Keratinocyte (primary cell): Measurements from ENCODE around the gene GGTLC2. TPM values are rescaled to one million over a fixed set of nuclear protein-coding genes. Genes with fewer than 3 reads are reported as not detected.

Experiments used
- DNase-seq: peaks from one replicate; pipeline ENCODE4 v3.0.0-alpha.2; 2011; ENCODE audit warnings: low read depth, missing footprints, low spot score
- FAIRE-seq: peaks from 2 replicates; lab custom pipeline; 2011; peaks lifted over from hg19 to GRCh38; lab: Jason Lieb, UNC
- H2AFZ ChIP-seq: 2 replicates; pipeline ENCODE4 v1.6.0; 2012; ENCODE audit warnings: low read length, control low read depth, inconsistent platforms; ENCODE audit not compliant: control insufficient read depth
- H3K27ac ChIP-seq: 2 replicates; pipeline ENCODE4 v1.5.1; 2011; ENCODE audit warnings: low read length; ENCODE audit not compliant: control insufficient read depth, insufficient read depth
- H3K27me3 ChIP-seq: 3 replicates; pipeline ENCODE4 v1.6.0; 2011; ENCODE audit warnings: low read length; ENCODE audit not compliant: control insufficient read depth, insufficient read depth; ENCODE audit errors: extremely low read depth
- H3K36me3 ChIP-seq, 2 experiments: 2 replicates in 1 of 2; 3 replicates in 1 of 2; pipeline ENCODE4 v1.5.1; 2011; ENCODE audit warnings: low read length in 2 of 2, mild to moderate bottlenecking in 1 of 2; ENCODE audit not compliant: control insufficient read depth in 2 of 2, insufficient read depth in 2 of 2; ENCODE audit errors: extremely low read depth in 1 of 2
- H3K4me1 ChIP-seq: 3 replicates; pipeline ENCODE4 v1.5.1; 2011; ENCODE audit warnings: low read length; ENCODE audit not compliant: control insufficient read depth, insufficient read depth; ENCODE audit errors: extremely low read depth
- H3K4me2 ChIP-seq: 3 replicates; pipeline ENCODE4 v1.6.0; 2011; ENCODE audit warnings: low read depth, low read length; ENCODE audit not compliant: control insufficient read depth, insufficient read depth; ENCODE audit errors: extremely low read depth
- H3K4me3 ChIP-seq, 3 experiments: fragments of 200-600 bp in 1 of 3; sonication (generic) in 1 of 3; 2 replicates in 2 of 3; 3 replicates in 1 of 3; pipeline ENCODE4 v1.5.1; 2011 to 2016; ENCODE audit warnings: low read length in 3 of 3, mild to moderate bottlenecking in 3 of 3, control low read depth in 2 of 3, inconsistent platforms in 1 of 3, low read depth in 1 of 3, mixed read lengths in 1 of 3, mixed run types in 1 of 3, moderate library complexity in 1 of 3; ENCODE audit not compliant: control insufficient read depth in 2 of 3, insufficient read depth in 2 of 3; ENCODE audit errors: extremely low read depth in 1 of 3
- H3K79me2 ChIP-seq: 2 replicates; pipeline ENCODE4 v1.6.0; 2012; ENCODE audit warnings: low read length; ENCODE audit not compliant: control insufficient read depth, insufficient read depth
- H3K9ac ChIP-seq: 3 replicates; pipeline ENCODE4 v1.6.0; 2011; ENCODE audit warnings: low read length; ENCODE audit not compliant: control insufficient read depth, insufficient read depth; ENCODE audit errors: extremely low read depth
- H3K9me1 ChIP-seq: 3 replicates; pipeline ENCODE4 v1.6.0; 2011; ENCODE audit warnings: low read length; ENCODE audit not compliant: control insufficient read depth, insufficient read depth; ENCODE audit errors: extremely low read depth
- H3K9me3 ChIP-seq: 2 replicates; pipeline ENCODE4 v1.5.1; 2012; ENCODE audit warnings: low read depth, low read length; ENCODE audit not compliant: control insufficient read depth
- H4K20me1 ChIP-seq: 3 replicates; pipeline ENCODE4 v1.6.0; 2011; ENCODE audit warnings: low read length; ENCODE audit not compliant: control insufficient read depth, insufficient read depth; ENCODE audit errors: extremely low read depth
- EZH2 ChIP-seq: IDR thresholded peaks from one replicate; pipeline ENCODE4 v1.6.1; 2012; ENCODE audit warnings: inconsistent platforms, mild to moderate bottlenecking, low read length, moderate library complexity
- dilution Hi-C: fragments of 300-500 bp; cut with MboI; formaldehyde crosslinking; loops from one replicate; pipeline ENCODE4 v1.7.0; 2020; ENCODE audit warnings: low sequenced_read_pairs; ENCODE audit not compliant: extremely low pct_ligation_motif_present
- polyA plus RNA-seq, 5 experiments: library from polyadenylated mRNA; depleted of rRNA in 3 of 5; stranded (reverse) in 3 of 5; stranded (forward) in 1 of 5; unstranded in 1 of 5; fragments of >200 nt; gene quantifications; 1 replicate in 1 of 5; 2 replicates in 3 of 5; 3 replicates in 1 of 5; pipeline versions ENCODE4 v1.2.1 to v1.2.3, GENCODE V29; 2011 to 2012; ENCODE audit warnings: missing spikeins in 2 of 5, low read depth in 1 of 5, low replicate concordance in 1 of 5
- TF ChIP-seq, protein P1 (sequence below), 3 experiments: IDR thresholded peaks in 1 of 3; conservative IDR thresholded peaks in 1 of 3; optimal IDR thresholded peaks in 1 of 3; 2 replicates in 2 of 3; 3 replicates in 1 of 3; pipeline versions ENCODE3 to v1.5.1; 2011; ENCODE audit warnings: low read length in 3 of 3, mild to moderate bottlenecking in 3 of 3, moderate library complexity in 2 of 3, control low read depth in 1 of 3, inconsistent platforms in 1 of 3; ENCODE audit not compliant: insufficient read depth in 2 of 3; ENCODE audit errors: extremely low read depth in 1 of 3

The GGTLC2 gene
- polyA plus RNA-seq, 1 donor (not counting 4 experiments of a cell fraction or from before 2014, with no cell fraction given), result not detected

GRCh38 chr22:22655452-22656290 lies 11.3 kb downstream of the GGTLC2 start:
- Histone ChIP-seq H3K4me2 (no peak overlapping the region), H2AFZ (no peak overlapping the region), H3K9me3 (no peaks in the 10 kb centered on the region), H3K4me3 (no peak overlapping the region), H3K79me2 (no peaks in the 10 kb centered on the region), H3K4me1 (no peaks in the 10 kb centered on the region), H4K20me1 (no peaks in the 10 kb centered on the region), H3K27ac (no peak overlapping the region), H3K27me3 (no peaks in the 10 kb centered on the region), H3K36me3 (no peaks in the 10 kb centered on the region), H3K9me1 (no peaks in the 10 kb centered on the region), H3K9ac (no peak overlapping the region)
- DNase-seq, result no peak
- dilution Hi-C loops, result no loop called here
- FAIRE-seq, result no peak
- no peak for TF ChIP-seq EZH2
- TF ChIP-seq, protein P1, sequence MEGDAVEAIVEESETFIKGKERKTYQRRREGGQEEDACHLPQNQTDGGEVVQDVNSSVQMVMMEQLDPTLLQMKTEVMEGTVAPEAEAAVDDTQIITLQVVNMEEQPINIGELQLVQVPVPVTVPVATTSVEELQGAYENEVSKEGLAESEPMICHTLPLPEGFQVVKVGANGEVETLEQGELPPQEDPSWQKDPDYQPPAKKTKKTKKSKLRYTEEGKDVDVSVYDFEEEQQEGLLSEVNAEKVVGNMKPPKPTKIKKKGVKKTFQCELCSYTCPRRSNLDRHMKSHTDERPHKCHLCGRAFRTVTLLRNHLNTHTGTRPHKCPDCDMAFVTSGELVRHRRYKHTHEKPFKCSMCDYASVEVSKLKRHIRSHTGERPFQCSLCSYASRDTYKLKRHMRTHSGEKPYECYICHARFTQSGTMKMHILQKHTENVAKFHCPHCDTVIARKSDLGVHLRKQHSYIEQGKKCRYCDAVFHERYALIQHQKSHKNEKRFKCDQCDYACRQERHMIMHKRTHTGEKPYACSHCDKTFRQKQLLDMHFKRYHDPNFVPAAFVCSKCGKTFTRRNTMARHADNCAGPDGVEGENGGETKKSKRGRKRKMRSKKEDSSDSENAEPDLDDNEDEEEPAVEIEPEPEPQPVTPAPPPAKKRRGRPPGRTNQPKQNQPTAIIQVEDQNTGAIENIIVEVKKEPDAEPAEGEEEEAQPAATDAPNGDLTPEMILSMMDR (optimal IDR thresholded peaks at IDR 0.05 in 1 of 3, IDR thresholded peaks at IDR 0.05 in 1 of 3, conservative IDR thresholded peaks at IDR 0.05 in 1 of 3; ENCODE audit: extremely low read depth in 1 of 3, insufficient read depth in 2 of 3, low read length in 3 of 3), result no peak

- Histone ChIP-seq H3K79me2 (no peaks in the 10 kb centered on the region), H3K36me3 (no peaks in the 10 kb centered on the region), H3K27ac (no peak overlapping the region), H4K20me1 (no peaks in the 10 kb centered on the region), H3K9ac (no peak overlapping the region), H3K9me3 (no peaks in the 10 kb centered on the region), H3K27me3 (no peaks in the 10 kb centered on the region), H3K4me1 (no peaks in the 10 kb centered on the region), H2AFZ (no peak overlapping the region), H3K4me2 (no peak overlapping the region), H3K4me3 (no peak overlapping the region), H3K9me1 (no peaks in the 10 kb centered on the region)
- TF ChIP-seq, protein P1 (optimal IDR thresholded peaks at IDR 0.05 in 1 of 3, IDR thresholded peaks at IDR 0.05 in 1 of 3, conservative IDR thresholded peaks at IDR 0.05 in 1 of 3; ENCODE audit: extremely low read depth in 1 of 3, insufficient read depth in 2 of 3, low read length in 3 of 3), result no peak
- no peak for TF ChIP-seq EZH2
- dilution Hi-C loops, result no loop called here
- DNase-seq (no peak), FAIRE-seq (no peak)
Measured at GRCh38 chr22:22657712-22658111, 13.3 kb downstream of the GGTLC2 start.
